Measurements from ENCODE around the gene TRAF3IP1. TPM values are rescaled to one million over a fixed set of nuclear protein-coding genes. Genes with fewer than 3 reads are reported as not detected.

The TRAF3IP1 gene
- polyA plus RNA-seq, 10 donors, result 5.5 to 11.7 (median 8.3) TPM

DNA sequence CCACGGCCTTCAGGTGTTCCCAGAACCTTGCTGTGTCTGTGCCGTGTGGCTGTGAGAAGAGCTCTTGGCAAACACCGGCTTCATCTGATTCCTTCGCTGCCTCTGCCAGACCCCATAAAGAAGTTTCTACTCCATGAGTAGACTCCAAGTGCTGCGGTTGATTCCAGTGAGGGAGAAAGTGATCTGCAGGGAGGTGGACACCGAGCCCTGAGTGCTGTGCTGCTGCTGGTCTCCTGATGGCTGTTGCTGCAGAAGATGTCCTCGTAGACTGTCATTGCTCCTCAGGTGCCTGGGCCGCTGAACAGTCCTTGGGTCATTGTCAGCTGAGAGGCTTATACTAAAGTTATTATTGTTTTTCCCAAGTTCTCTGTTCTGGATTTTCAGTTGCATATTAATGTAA, 126.1 kb downstream of the TRAF3IP1 start:
- no peak for DNase-seq

DNA sequence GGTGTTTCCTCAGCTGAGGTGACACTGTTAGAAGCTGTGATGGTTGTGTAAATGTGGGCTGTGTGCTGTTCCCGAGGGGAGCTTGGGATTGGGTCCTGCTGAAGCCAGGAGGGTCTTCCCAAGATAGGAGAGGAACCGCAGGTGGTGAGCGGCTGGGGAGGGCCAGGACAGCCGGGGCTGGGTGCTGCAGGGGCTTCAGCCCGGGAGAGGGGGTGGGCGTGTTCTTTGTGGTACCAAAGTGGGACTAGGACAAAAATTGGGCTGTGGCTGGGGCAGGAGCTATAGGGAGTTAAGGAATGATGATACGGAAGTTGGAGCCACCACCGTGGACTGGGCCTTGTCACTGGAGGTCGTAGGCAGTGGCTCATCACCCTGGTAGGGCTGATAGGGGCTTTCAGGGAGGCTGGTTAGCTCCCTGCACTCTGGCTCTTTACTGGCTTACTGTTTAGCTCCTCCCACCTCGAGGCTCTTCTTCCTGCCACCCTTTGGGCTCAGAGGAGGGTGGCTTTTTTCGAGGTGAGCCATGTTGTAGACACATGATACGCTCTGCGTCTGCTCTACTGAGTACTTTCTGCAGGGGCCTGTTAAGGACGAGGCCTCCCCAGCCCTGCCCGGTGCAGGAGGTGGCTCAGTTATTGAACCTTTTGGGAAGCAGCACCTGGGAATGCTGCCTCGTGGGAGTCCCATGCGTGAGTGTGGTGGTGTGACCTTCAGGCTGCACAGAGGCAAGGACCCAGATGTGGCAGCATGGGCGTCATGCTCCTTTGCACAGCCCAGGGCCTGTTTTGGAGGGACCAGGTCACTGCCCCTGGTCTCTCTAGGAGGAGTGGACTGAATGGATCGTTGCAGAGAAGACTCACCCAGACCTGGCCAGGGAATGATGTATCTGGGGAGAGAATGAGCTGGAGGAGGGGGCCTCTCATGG, 128.0 kb downstream of the TRAF3IP1 start:
- DNase-seq, result no peak

DNA sequence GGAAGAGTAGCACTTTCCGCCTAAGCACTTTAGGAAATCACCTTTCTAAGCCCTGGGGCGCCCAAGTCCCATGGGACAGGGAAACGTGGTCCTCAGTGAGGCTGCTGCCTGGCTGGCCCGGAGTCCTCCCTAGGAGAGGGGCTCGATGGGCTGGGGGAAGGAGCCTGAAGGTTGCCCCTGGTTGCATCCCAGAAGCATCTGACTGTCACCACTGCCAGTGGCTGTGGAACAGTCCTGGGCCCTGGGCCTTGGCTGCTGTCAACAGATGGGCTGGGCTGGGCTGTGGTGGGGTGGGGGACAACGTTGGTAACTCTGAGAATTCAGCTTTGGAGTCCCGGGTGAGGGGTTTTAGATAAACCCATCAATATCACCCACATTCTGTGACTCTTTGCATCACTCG, 128.9 kb downstream of the TRAF3IP1 start:
- no peak for DNase-seq

DNA sequence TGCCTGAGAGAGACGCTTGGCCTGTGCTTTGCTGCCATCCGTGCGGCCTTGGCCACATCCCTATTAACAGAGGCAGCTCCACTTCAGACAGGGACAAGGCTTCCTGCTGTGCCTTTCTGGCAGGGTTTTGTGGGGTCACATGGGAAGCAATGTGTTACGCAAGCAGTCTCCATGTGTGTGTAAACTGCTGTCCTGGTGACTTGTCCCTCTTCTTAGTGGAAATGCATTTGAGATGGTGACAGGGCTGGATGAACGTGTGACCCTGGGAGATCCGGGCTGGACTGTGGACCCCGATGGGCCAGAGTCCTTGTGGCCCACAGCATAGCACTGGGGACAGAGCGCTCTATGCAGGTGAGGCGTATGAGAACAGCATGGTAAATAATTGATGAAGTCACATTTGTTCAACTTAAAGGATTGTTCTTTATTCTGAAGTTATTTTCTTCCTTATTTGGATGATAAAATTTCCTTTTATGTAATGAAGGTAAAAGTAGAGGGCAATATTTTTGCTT, 129.6 kb downstream of the TRAF3IP1 start:
- DNase-seq, result peak in 1 of 3 donors; percentile 46

DNA sequence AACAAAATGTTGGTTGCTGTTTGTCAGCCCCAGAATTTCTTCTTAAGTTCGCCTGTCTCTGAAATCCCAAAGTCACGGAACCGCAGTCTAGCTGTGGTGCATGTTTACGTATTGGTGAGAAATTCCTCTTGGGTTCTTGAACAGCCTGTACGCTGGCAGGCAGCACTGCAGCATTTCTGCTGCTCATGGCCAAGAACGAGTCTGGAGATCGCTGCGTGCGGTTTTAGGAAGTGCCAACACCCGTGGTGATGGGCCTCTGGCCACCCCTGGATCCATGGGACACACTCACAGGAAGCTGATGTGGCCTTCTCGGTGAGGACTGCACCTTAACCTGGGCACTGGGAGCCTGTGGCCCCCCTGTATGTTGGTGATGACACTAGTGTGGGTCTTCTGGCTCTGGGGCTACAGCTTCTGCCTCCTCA, 130.1 kb downstream of the TRAF3IP1 start:
- DNase-seq, result no peak

Other genes starting within 250 kb of the TRAF3IP1 start
- 1 to 10 TPM in 6 of 10 donors, under 1 TPM in 4; 0.30 to 2.2 (median 1.1) TPM for gene ESPNL, start 220.2 kb upstream of the TRAF3IP1 start, polyA plus RNA-seq (ENCODE audit: insufficient read length in 10 of 10)
- gene KLHL30, start 181.8 kb upstream of the TRAF3IP1 start, polyA plus RNA-seq (ENCODE audit: insufficient read length in 10 of 10), result 10 to 100 TPM in 9 of 10 donors, 1 to 10 TPM in 1; 6.7 to 21.4 (median 15.4) TPM
- gene ERFE, start 161.5 kb upstream of the TRAF3IP1 start, polyA plus RNA-seq (ENCODE audit: insufficient read length in 10 of 10), result 10 to 100 TPM in 7 of 10 donors, 1 to 10 TPM in 3; 3.6 to 31.6 (median 15.8) TPM
- gene ILKAP, start 116.8 kb upstream of the TRAF3IP1 start, polyA plus RNA-seq (ENCODE audit: insufficient read length in 10 of 10), result 10 to 100 TPM; 27.6 to 45.1 (median 31.7) TPM
- 10 to 100 TPM; 11.3 to 19.6 (median 13.8) TPM for gene HES6, start 80.5 kb upstream of the TRAF3IP1 start, polyA plus RNA-seq (ENCODE audit: insufficient read length in 10 of 10)
- 1 to 10 TPM; 3.0 to 6.2 (median 4.5) TPM for gene PER2, start 31.9 kb upstream of the TRAF3IP1 start, polyA plus RNA-seq (ENCODE audit: insufficient read length in 10 of 10)
- gene ASB1, start 106.4 kb downstream of the TRAF3IP1 start, polyA plus RNA-seq (ENCODE audit: insufficient read length in 10 of 10), result 10 to 100 TPM; 35.9 to 49.1 (median 42.3) TPM

Data from muscle of back (tissue), 11 donors.